H1 (cell line): ENCODE results near the gene TNS3.

Experiments
- EGR1 ChIP-seq: IDR thresholded peaks from 2 replicates; pipeline ENCODE4 v1.6.1; 2011; ENCODE audit warnings: low read depth, low read length, borderline replicate concordance
- EP300 ChIP-seq, 2 experiments: IDR thresholded peaks; 1 replicate in 1 of 2; 2 replicates in 1 of 2; pipeline ENCODE4 v1.6.1; 2011 to 2012; ENCODE audit warnings: low read depth in 2 of 2, low read length in 2 of 2, mild to moderate bottlenecking in 2 of 2, borderline replicate concordance in 1 of 2, inconsistent platforms in 1 of 2, moderate library complexity in 1 of 2
- HDAC6 ChIP-seq: IDR thresholded peaks from one replicate; pipeline ENCODE4 v1.7.1; 2012; ENCODE audit warnings: low read depth, mild to moderate bottlenecking, inconsistent platforms, low read length, moderate library complexity
- JUND ChIP-seq: IDR thresholded peaks from 2 replicates; pipeline ENCODE4 v1.6.1; 2011; ENCODE audit warnings: mild to moderate bottlenecking, improper control_type of control experiment, low read length
- KDM1A ChIP-seq: fragments of 200-600, 300-600 bp; sonication (generic); IDR thresholded peaks from 2 replicates; pipeline ENCODE4 v1.7.1; 2016; ENCODE audit warnings: mild to moderate bottlenecking, low read length, borderline replicate concordance
- POLR2A ChIP-seq, 2 experiments: IDR thresholded peaks; 1 replicate in 1 of 2; 2 replicates in 1 of 2; pipeline ENCODE4 v1.6.1; 2011; ENCODE audit warnings: low read depth in 2 of 2, low read length in 2 of 2, mild to moderate bottlenecking in 2 of 2; ENCODE audit errors: control extremely low read depth in 1 of 2
- POLR2AphosphoS5 ChIP-seq: IDR thresholded peaks from 2 replicates; pipeline ENCODE4 v1.6.1; 2011; ENCODE audit warnings: low read depth, low read length
- SAP30 ChIP-seq: fragments of 300-600 bp; sonication (generic); IDR thresholded peaks from 2 replicates; pipeline ENCODE4 v1.7.1; 2012; ENCODE audit warnings: low read length, moderate library complexity, mild to moderate bottlenecking, inconsistent platforms; ENCODE audit not compliant: insufficient read depth, insufficient replicate concordance
- SUZ12 ChIP-seq: fragments of 200-600 bp; sonication (generic); IDR thresholded peaks from 2 replicates; pipeline ENCODE4 v1.6.1; 2012; ENCODE audit warnings: mild to moderate bottlenecking, inconsistent platforms, low read length, moderate library complexity, mixed read lengths
- TF ChIP-seq, protein P1 (sequence below), 3 experiments: IDR thresholded peaks; 1 replicate in 2 of 3; 2 replicates in 1 of 3; pipeline versions ENCODE4 v1.5.1 to v1.6.1; 2011; ENCODE audit warnings: low read length in 3 of 3, mild to moderate bottlenecking in 3 of 3, inconsistent platforms in 2 of 3, low read depth in 1 of 3, moderate library complexity in 1 of 3; ENCODE audit not compliant: insufficient read depth in 1 of 3; ENCODE audit errors: control extremely low read depth in 1 of 3
- TF ChIP-seq, protein P2 (sequence below): IDR thresholded peaks from 2 replicates; pipeline ENCODE4 v1.6.1; 2012; ENCODE audit warnings: inconsistent platforms

DNA sequence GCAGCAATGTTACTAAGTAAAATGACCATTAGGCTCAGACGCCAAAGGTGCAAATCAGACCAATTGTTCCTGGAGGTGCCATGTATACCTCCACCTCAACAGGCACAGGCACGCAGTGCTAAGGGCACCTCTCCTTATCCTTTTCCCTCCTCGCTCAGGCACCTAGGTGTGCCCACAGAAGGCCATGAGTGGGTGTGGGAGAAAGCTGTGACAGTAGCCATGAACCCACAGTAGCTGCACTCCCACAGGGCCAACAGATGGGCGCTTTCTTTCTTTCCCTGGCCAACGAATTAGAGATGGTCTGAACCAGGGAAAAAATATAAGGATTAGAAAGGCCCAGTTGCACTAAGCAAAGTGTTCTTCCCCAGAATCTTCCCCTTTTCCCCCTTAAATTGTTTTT, 15.5 kb upstream of the TNS3 start:
- TF ChIP-seq EGR1 (no peak), POLR2AphosphoS5 (no peak), JUND (no peak), POLR2A (IDR thresholded peaks at IDR 0.05; ENCODE audit: control extremely low read depth in 1 of 2, low read depth in 2 of 2, low read length in 2 of 2) (no peak), KDM1A (no peak), HDAC6 (no peak), SUZ12 (no peak), EP300 (IDR thresholded peaks at IDR 0.05; ENCODE audit: borderline replicate concordance in 1 of 2, low read depth in 2 of 2, low read length in 2 of 2) (no peak), SAP30 (no peak)
- TF ChIP-seq, protein P1, sequence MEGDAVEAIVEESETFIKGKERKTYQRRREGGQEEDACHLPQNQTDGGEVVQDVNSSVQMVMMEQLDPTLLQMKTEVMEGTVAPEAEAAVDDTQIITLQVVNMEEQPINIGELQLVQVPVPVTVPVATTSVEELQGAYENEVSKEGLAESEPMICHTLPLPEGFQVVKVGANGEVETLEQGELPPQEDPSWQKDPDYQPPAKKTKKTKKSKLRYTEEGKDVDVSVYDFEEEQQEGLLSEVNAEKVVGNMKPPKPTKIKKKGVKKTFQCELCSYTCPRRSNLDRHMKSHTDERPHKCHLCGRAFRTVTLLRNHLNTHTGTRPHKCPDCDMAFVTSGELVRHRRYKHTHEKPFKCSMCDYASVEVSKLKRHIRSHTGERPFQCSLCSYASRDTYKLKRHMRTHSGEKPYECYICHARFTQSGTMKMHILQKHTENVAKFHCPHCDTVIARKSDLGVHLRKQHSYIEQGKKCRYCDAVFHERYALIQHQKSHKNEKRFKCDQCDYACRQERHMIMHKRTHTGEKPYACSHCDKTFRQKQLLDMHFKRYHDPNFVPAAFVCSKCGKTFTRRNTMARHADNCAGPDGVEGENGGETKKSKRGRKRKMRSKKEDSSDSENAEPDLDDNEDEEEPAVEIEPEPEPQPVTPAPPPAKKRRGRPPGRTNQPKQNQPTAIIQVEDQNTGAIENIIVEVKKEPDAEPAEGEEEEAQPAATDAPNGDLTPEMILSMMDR (IDR thresholded peaks at IDR 0.05; ENCODE audit: control extremely low read depth in 1 of 3, insufficient read depth in 1 of 3, low read depth in 1 of 3, low read length in 3 of 3): no peak
- TF ChIP-seq, protein P2, sequence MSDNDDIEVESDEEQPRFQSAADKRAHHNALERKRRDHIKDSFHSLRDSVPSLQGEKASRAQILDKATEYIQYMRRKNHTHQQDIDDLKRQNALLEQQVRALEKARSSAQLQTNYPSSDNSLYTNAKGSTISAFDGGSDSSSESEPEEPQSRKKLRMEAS: no peak
